Osteoblast (primary cell): ENCODE results near the gene INHA. TPM values are rescaled to one million over a fixed set of nuclear protein-coding genes. Genes with fewer than 3 reads are reported as not detected.

Source experiments
- DNase-seq: peaks from one replicate; pipeline ENCODE4 v3.0.0; 2011; ENCODE audit warnings: low spot score, mixed read lengths; ENCODE audit not compliant: insufficient read length; ENCODE audit errors: missing footprints
- H2AFZ ChIP-seq: 2 replicates; pipeline ENCODE4 v1.6.0; 2011; ENCODE audit warnings: mild to moderate bottlenecking, low read length
- H3K27ac ChIP-seq: 2 replicates; pipeline ENCODE4 v1.5.1; 2011; ENCODE audit warnings: mild to moderate bottlenecking, low read depth, low read length, moderate library complexity
- H3K27me3 ChIP-seq: 2 replicates; pipeline ENCODE4 v1.6.0; 2012; ENCODE audit warnings: mild to moderate bottlenecking, control low read depth, inconsistent platforms, low read length, moderate library complexity; ENCODE audit not compliant: insufficient read depth
- H3K36me3 ChIP-seq: 2 replicates; pipeline ENCODE4 v1.5.1; 2011; ENCODE audit warnings: mild to moderate bottlenecking, low read length, control low read depth, moderate library complexity; ENCODE audit not compliant: insufficient read depth
- H3K4me1 ChIP-seq: 2 replicates; pipeline ENCODE4 v1.5.1; 2011; ENCODE audit warnings: mild to moderate bottlenecking, low read length, control low read depth, moderate library complexity; ENCODE audit not compliant: insufficient read depth
- H3K4me2 ChIP-seq: 2 replicates; pipeline ENCODE4 v1.6.0; 2011; ENCODE audit warnings: mild to moderate bottlenecking, low read length; ENCODE audit not compliant: insufficient read depth
- H3K4me3 ChIP-seq: fragments of 200-600 bp; sonication (generic); 3 replicates; pipeline ENCODE4 v1.5.1; 2012; ENCODE audit warnings: mild to moderate bottlenecking, low read length, inconsistent platforms; ENCODE audit not compliant: insufficient read depth
- H3K79me2 ChIP-seq: 2 replicates; pipeline ENCODE4 v1.6.0; 2012; ENCODE audit warnings: mild to moderate bottlenecking, low read length, control low read depth, inconsistent platforms; ENCODE audit not compliant: insufficient read depth
- H3K9me3 ChIP-seq: 2 replicates; pipeline ENCODE4 v1.5.1; 2011; ENCODE audit warnings: low read depth, low read length, control low read depth
- H4K20me1 ChIP-seq: 2 replicates; pipeline ENCODE4 v1.6.0; 2012; ENCODE audit warnings: mild to moderate bottlenecking, low read length, control low read depth; ENCODE audit not compliant: insufficient read depth
- total RNA-seq: library from RNA; depleted of rRNA; stranded (reverse); fragments of >200 nt; gene quantifications from 2 replicates; pipeline ENCODE4 v1.2.3, GENCODE V29; 2012
- TF ChIP-seq, protein P1 (sequence below): IDR thresholded peaks from 2 replicates; pipeline ENCODE4 v1.5.1; 2011; ENCODE audit warnings: mild to moderate bottlenecking, low read depth, low read length, moderate library complexity; ENCODE audit errors: extremely low read depth

The INHA gene
- total RNA-seq, 1 donor = under 0.01 TPM

DNA sequence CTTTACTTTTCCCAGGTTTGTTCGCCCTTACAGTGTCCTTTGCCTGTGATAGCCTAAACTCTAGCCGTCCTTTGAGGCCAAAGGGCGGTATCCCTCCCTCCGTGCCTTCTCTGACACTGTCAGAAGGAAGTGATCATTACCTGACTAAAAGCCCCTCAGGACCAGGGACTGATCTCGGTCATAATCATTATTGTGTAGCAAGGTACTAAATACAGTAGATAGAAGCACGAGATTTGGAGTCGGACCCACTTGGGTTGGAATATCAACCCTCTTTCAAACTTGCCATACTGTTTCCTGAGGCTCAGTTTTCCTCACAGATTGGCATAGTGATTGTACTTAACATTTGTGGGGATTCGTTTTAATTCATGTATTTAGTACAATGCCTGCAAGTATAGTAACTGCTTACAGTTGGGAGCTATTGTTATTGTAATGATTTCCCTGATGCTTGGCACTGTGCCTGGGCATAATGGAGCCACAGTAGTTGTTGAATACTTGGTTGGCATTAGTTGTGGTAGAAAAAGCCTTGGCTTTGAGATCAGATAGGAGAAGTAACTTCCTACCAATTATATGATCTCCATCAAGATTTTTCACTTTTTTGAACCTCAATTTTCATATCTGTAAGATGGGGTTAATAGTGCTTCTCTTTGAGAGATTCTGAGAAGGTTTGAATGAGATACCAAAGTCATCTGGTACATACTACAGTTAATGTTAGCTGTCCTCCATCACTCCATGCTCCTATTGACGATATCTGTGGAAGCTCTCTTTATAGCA, 26.4 kb downstream of the INHA start:
- TF ChIP-seq, protein P1, sequence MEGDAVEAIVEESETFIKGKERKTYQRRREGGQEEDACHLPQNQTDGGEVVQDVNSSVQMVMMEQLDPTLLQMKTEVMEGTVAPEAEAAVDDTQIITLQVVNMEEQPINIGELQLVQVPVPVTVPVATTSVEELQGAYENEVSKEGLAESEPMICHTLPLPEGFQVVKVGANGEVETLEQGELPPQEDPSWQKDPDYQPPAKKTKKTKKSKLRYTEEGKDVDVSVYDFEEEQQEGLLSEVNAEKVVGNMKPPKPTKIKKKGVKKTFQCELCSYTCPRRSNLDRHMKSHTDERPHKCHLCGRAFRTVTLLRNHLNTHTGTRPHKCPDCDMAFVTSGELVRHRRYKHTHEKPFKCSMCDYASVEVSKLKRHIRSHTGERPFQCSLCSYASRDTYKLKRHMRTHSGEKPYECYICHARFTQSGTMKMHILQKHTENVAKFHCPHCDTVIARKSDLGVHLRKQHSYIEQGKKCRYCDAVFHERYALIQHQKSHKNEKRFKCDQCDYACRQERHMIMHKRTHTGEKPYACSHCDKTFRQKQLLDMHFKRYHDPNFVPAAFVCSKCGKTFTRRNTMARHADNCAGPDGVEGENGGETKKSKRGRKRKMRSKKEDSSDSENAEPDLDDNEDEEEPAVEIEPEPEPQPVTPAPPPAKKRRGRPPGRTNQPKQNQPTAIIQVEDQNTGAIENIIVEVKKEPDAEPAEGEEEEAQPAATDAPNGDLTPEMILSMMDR = no peak
- peaks cover 18% of the 10 kb centered on the region for H3K4me1 ChIP-seq

DNA sequence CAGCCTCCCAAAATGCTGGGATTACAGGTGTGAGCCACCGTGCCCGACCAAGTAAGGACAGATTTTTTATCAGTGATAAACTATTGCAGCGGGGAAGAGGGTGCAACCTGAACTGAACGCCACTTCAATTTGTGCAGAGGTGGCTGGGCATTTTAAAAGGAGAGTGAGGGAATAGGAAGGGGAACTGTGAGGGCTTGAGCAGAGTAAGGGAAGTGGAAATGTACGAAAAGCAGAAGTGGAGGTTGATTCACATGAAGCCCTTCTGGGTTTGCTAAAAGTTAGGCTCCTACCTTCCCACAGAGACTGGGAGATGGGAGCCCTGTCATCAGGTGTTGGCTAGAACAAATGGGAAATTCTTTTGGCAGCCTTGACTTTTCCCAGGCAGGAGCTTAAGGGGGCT, 31.7 kb downstream of the INHA start:
- Histone ChIP-seq H3K27ac (no peak overlapping the region), H3K9me3 (no peaks in the 10 kb centered on the region), H4K20me1 (no peaks in the 10 kb centered on the region), H3K4me3 (no peak overlapping the region), H3K27me3 (no peaks in the 10 kb centered on the region), H3K79me2 (peaks cover 3% of the 10 kb centered on the region), H2AFZ (no peak overlapping the region), H3K4me1 (peaks cover under 1% of the 10 kb centered on the region), H3K36me3 (peaks cover 26% of the 10 kb centered on the region), H3K4me2 (no peak overlapping the region)
- TF ChIP-seq, protein P1 = no peak
- DNase-seq = no peak

More for the DNA sequence above, 26.4 kb downstream of the INHA start:
- no peaks in the 10 kb centered on the region for H3K9me3 ChIP-seq
- H4K20me1 ChIP-seq = no peaks in the 10 kb centered on the region
- H2AFZ ChIP-seq = peak overlapping the region; percentile 98
- peak overlapping the region; percentile 89 for H3K4me3 ChIP-seq
- H3K79me2 ChIP-seq = peaks cover 8% of the 10 kb centered on the region
- H3K27me3 ChIP-seq = no peaks in the 10 kb centered on the region
- peaks cover 11% of the 10 kb centered on the region for H3K36me3 ChIP-seq
- H3K27ac ChIP-seq = peak overlapping the region; percentile 91
- H3K4me2 ChIP-seq = peak overlapping the region; percentile 99
- no peak for DNase-seq

DNA sequence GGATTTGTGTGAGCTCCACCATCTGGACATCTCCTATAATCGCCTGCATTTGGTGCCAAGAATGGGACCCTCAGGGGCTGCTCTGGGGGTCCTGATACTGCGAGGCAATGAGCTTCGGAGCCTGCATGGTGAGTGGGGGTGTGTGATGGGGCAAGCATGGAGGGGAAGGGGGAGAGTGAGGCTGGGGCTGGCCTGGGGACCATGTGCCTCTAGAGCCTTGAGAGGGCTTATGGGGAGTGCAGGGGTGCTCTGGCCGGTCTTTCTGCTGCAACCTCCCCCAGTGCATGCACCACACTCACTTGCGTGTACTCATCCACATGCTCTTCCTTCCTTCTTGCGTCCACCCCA, 33.5 kb downstream of the INHA start:
- Histone ChIP-seq H3K27me3 (no peaks in the 10 kb centered on the region), H2AFZ (no peak overlapping the region), H3K79me2 (no peaks in the 10 kb centered on the region), H3K4me2 (no peak overlapping the region), H4K20me1 (no peaks in the 10 kb centered on the region), H3K36me3 (peaks cover 26% of the 10 kb centered on the region), H3K4me3 (no peak overlapping the region), H3K27ac (no peak overlapping the region), H3K9me3 (no peaks in the 10 kb centered on the region), H3K4me1 (no peaks in the 10 kb centered on the region)
- TF ChIP-seq, protein P1 = no peak
- DNase-seq = peak; percentile 37

DNA sequence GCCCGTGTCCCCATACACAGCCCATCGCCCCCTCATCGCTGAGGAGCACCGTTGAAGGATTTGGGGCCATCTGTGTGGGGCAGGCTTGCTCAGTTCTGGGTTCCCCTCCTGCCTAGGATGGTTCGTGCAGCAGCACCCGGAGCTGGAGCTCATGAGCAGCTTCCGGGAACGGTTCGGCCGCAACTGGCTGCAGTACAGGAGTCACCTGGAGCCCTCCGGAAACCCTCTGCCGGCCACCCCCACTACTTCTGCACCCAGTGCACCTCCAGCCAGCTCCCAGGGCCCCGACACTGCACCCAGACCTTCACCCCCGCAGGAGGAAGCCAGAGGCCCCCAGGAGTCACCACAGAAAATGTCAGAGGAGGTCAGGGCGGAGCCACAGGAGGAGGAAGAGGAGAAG, 35.8 kb downstream of the INHA start:
- no peak overlapping the region for H3K4me2 ChIP-seq

More for the DNA sequence above, 35.8 kb downstream of the INHA start:
- Histone ChIP-seq H4K20me1 (no peaks in the 10 kb centered on the region), H3K4me1 (no peaks in the 10 kb centered on the region), H3K27me3 (no peaks in the 10 kb centered on the region), H3K4me3 (no peak overlapping the region), H3K79me2 (no peaks in the 10 kb centered on the region), H2AFZ (no peak overlapping the region), H3K27ac (no peak overlapping the region), H3K36me3 (peaks cover 15% of the 10 kb centered on the region), H3K9me3 (no peaks in the 10 kb centered on the region)
- TF ChIP-seq, protein P1 = no peak
- DNase-seq = no peak
